HCT116 (cell line): ENCODE data around the gene STRA8. TPM values are rescaled to one million over a fixed set of nuclear protein-coding genes. Genes with fewer than 3 reads are reported as not detected.

Experiments
- ATAC-seq: fragments of 200-7000 bp; cut with Tn5 transposase; 2 replicates; pipeline ENCODE4 v1.9.1; 2020; ENCODE audit warnings: mild to moderate bottlenecking, moderate library complexity
- BruUV-seq: library from RNA; stranded (reverse); fragments of 400-500 nt; replicated peaks from 2 replicates; lab custom pipeline; 2021; lab: Mats Ljungman, UMichigan
- CTCF ChIA-PET: fragments of 300-600 bp; sonication (Branson Sonifier 250); formaldehyde crosslinking; loops from one replicate; lab custom pipeline; 2021; ENCODE audit warnings: antibody characterized with exemption; lab: Charles Lee
- POLR2A ChIA-PET: fragments of 300-600, 350-600 bp; sonication (Branson Sonifier 250); formaldehyde crosslinking; loops from one replicate; lab custom pipeline; 2021; ENCODE audit warnings: antibody characterized with exemption; lab: Charles Lee
- RAD21 ChIA-PET, 2 experiments: fragments of 300-600 bp; sonication (Branson Sonifier 250); formaldehyde crosslinking; loops; one replicate each; lab custom pipeline; 2023; ENCODE audit warnings: low total read pairs in 2 of 2; ENCODE audit not compliant: uncharacterized antibody in 2 of 2, unreplicated experiment in 2 of 2, low non-redundant PET in 1 of 2; lab: Charles Lee
- DNase-seq: peaks from one replicate; pipeline ENCODE4 v3.0.0-alpha.2; 2010; ENCODE audit warnings: low read depth, low spot score
- H2AFZ ChIP-seq: fragments of 200-600 bp; shearing (Covaris generic), sonication (generic); 2 replicates; pipeline ENCODE4 v1.6.1; 2017; ENCODE audit warnings: low read depth, mixed run types, mixed read lengths, antibody characterized with exemption, low read length; ENCODE audit not compliant: poor library complexity, severe bottlenecking
- H3K27ac ChIP-seq: 2 replicates; pipeline ENCODE4 v1.5.1; 2012; ENCODE audit warnings: low read depth, low read length
- H3K27me3 ChIP-seq: fragments of 200-600 bp; sonication (generic); 2 replicates; pipeline ENCODE4 v1.6.1; 2016; ENCODE audit warnings: mixed run types, low read length, mixed read lengths; ENCODE audit not compliant: insufficient read depth
- H3K36me3 ChIP-seq, 2 experiments: fragments of 200-500 bp in 1 of 2; fragments of 200-600 bp in 1 of 2; sonication (Bioruptor generic) in 1 of 2; sonication (generic) in 1 of 2; 2 replicates each; pipeline versions ENCODE4 v1.5.1 to v1.6.1; 2014 to 2016; ENCODE audit warnings: low read length in 2 of 2, inconsistent platforms in 1 of 2, mixed read lengths in 1 of 2, mixed run types in 1 of 2; ENCODE audit not compliant: insufficient read depth in 2 of 2, control insufficient read depth in 1 of 2
- H3K4me1 ChIP-seq, 2 experiments: fragments of 200-600 bp in 1 of 2; sonication (generic) in 1 of 2; 2 replicates each; pipeline versions ENCODE4 v1.5.1 to v1.6.1; 2012 to 2017; ENCODE audit warnings: low read length in 2 of 2, inconsistent platforms in 1 of 2, mild to moderate bottlenecking in 1 of 2, mixed read lengths in 1 of 2, mixed run types in 1 of 2, moderate library complexity in 1 of 2; ENCODE audit not compliant: insufficient read depth in 2 of 2, control insufficient read depth in 1 of 2
- H3K4me2 ChIP-seq: fragments of 200-600 bp; sonication (generic); 2 replicates; pipeline ENCODE4 v1.6.1; 2017; ENCODE audit warnings: mixed run types, low read length, mixed read lengths
- H3K4me3 ChIP-seq, 2 experiments: fragments of 200-600 bp in 1 of 2; sonication (generic) in 1 of 2; replicated peaks in 1 of 2; 2 replicates each; pipeline ENCODE4 v1.5.1; 2011 to 2016; ENCODE audit warnings: low read length in 2 of 2, control low read depth in 1 of 2, low read depth in 1 of 2, mild to moderate bottlenecking in 1 of 2, mixed read lengths in 1 of 2, mixed run types in 1 of 2
- H3K79me2 ChIP-seq: fragments of 200-600 bp; sonication (generic); 2 replicates; pipeline ENCODE4 v1.6.1; 2017; ENCODE audit warnings: mild to moderate bottlenecking, mixed run types, low read length, moderate library complexity, mixed read lengths; ENCODE audit not compliant: insufficient read depth
- H3K9ac ChIP-seq: fragments of 200-600 bp; sonication (generic); 2 replicates; pipeline ENCODE4 v1.6.1; 2016; ENCODE audit warnings: low read length, mixed read lengths
- H3K9me2 ChIP-seq: fragments of 200-600 bp; sonication (generic), shearing (Covaris generic); 2 replicates; pipeline ENCODE4 v1.6.1; 2017; ENCODE audit warnings: mixed run types, mild to moderate bottlenecking, moderate library complexity; ENCODE audit not compliant: insufficient read depth
- H3K9me3 ChIP-seq, 2 experiments: fragments of 200-500 bp in 1 of 2; fragments of 200-600 bp in 1 of 2; sonication (Bioruptor generic) in 1 of 2; sonication (generic) in 1 of 2; 2 replicates each; pipeline ENCODE4 v1.6.1; 2014 to 2017; ENCODE audit warnings: low read length in 2 of 2, mixed read lengths in 2 of 2, inconsistent platforms in 1 of 2, low read depth in 1 of 2, mild to moderate bottlenecking in 1 of 2, mixed run types in 1 of 2, moderate library complexity in 1 of 2; ENCODE audit not compliant: control insufficient read depth in 1 of 2, insufficient read depth in 1 of 2
- H4K20me1 ChIP-seq: fragments of 200-600 bp; sonication (generic), shearing (Covaris generic); 2 replicates; pipeline ENCODE4 v1.6.1; 2017; ENCODE audit warnings: mixed run types, mild to moderate bottlenecking, moderate library complexity; ENCODE audit not compliant: insufficient read depth
- ELF1 ChIP-seq: IDR thresholded peaks from 2 replicates; pipeline ENCODE4 v1.6.1; 2012; ENCODE audit warnings: low read depth, borderline replicate concordance
- JUND ChIP-seq: IDR thresholded peaks from 2 replicates; pipeline ENCODE4 v1.6.1; 2012
- MAX ChIP-seq: IDR thresholded peaks from 2 replicates; pipeline ENCODE4 v1.6.1; 2012
- REST ChIP-seq: IDR thresholded peaks from 2 replicates; pipeline ENCODE4 v1.6.1; 2012; ENCODE audit warnings: low read depth
- SIN3A ChIP-seq: IDR thresholded peaks from 2 replicates; pipeline ENCODE4 v1.6.1; 2012; ENCODE audit warnings: low read depth
- SP1 ChIP-seq: IDR thresholded peaks from 2 replicates; pipeline ENCODE4 v1.6.1; 2012; ENCODE audit warnings: low read depth
- TCF7L2 ChIP-seq: IDR thresholded peaks from 2 replicates; pipeline ENCODE4 v1.7.0; 2011; ENCODE audit warnings: borderline replicate concordance, inconsistent platforms; ENCODE audit not compliant: insufficient read depth, insufficient read length; ENCODE audit errors: extremely low read depth
- intact Hi-C: fragments of 100-400 bp; cut with micrococcal nuclease; formaldehyde crosslinking; loops from 2 replicates; pipeline ENCODE4 v1.10.0; 2022
- total RNA-seq: library from RNA; stranded (reverse); gene quantifications from one replicate; pipeline ENCODE4 v1.2.1, GENCODE V29; 2021; ENCODE audit not compliant: unreplicated experiment

Gene STRA8
- total RNA-seq, 1 experiment from 2014 or later = not detected

- Histone ChIP-seq H3K4me2 (no peak overlapping the region), H3K36me3 (no peaks in the 10 kb centered on the region), H3K4me3 (no peak overlapping the region), H3K9ac (no peak overlapping the region), H2AFZ (no peak overlapping the region), H3K4me1 (no peaks in the 10 kb centered on the region), H3K9me3 (no peaks in the 10 kb centered on the region; a peak in 1 of 4 replicates), H3K27me3 (peaks cover 3% of the 10 kb centered on the region; the same call in 1 of the 2 replicates), H3K27ac (no peak overlapping the region), H3K79me2 (no peaks in the 10 kb centered on the region), H4K20me1 (no peaks in the 10 kb centered on the region), H3K9me2 (no peaks in the 10 kb centered on the region)
- CTCF ChIA-PET = no interaction called here
- POLR2A ChIA-PET = no interaction called here
- no peak for DNase-seq
- BruUV-seq = no TSS peak
- RAD21 ChIA-PET = no interaction called here
- TF ChIP-seq MAX (no peak), ELF1 (no peak), SIN3A (no peak), SP1 (no peak), JUND (no peak), TCF7L2 (no peak), REST (no peak)
- no peak for ATAC-seq
- intact Hi-C loops = no loop called here
These were observed 65.6 kb downstream of the STRA8 start for GRCh38 chr7:135299235-135299634.
